ENCODE measurements around the gene PARVA.

PARVA gene

GRCh38 chr11:12331239-12331874 lies 46.0 kb upstream of the PARVA start:
- TF ChIP-seq POLR2AphosphoS5 (IDR thresholded peaks at IDR 0.05; ENCODE audit: low read depth, low read length) (no peak), FOXP2 (optimal IDR thresholded peaks at IDR 0.05; ENCODE audit: borderline replicate concordance, extremely low read depth, extremely low read length, insufficient read depth) (no peak), TAF1 (IDR thresholded peaks at IDR 0.05; ENCODE audit: borderline replicate concordance, insufficient read depth, low read length) (no peak), REST (IDR thresholded peaks at IDR 0.05; ENCODE audit: insufficient read depth in 1 of 2, low read depth in 2 of 2, low read length in 2 of 2) (no peak)

GRCh38 chr11:12343526-12343925 lies 33.8 kb upstream of the PARVA start:
- no peak for TF ChIP-seq FOXP2 (optimal IDR thresholded peaks at IDR 0.05; ENCODE audit: borderline replicate concordance, extremely low read depth, extremely low read length, insufficient read depth)
- TF ChIP-seq POLR2AphosphoS5 (IDR thresholded peaks at IDR 0.05; ENCODE audit: low read depth, low read length) = no peak
- TF ChIP-seq SIN3A (IDR thresholded peaks at IDR 0.05; ENCODE audit: borderline replicate concordance, insufficient read depth, low read length) = no peak
- TF ChIP-seq TAF1 (IDR thresholded peaks at IDR 0.05; ENCODE audit: borderline replicate concordance, insufficient read depth, low read length) = no peak
- TF ChIP-seq REST (IDR thresholded peaks at IDR 0.05; ENCODE audit: insufficient read depth in 1 of 2, low read depth in 2 of 2, low read length in 2 of 2) = no peak

- TF ChIP-seq TAF1 (IDR thresholded peaks at IDR 0.05; ENCODE audit: borderline replicate concordance, insufficient read depth, low read length) = no peak
- no peak for TF ChIP-seq REST (IDR thresholded peaks at IDR 0.05; ENCODE audit: insufficient read depth in 1 of 2, low read depth in 2 of 2, low read length in 2 of 2)
- TF ChIP-seq POLR2AphosphoS5 (IDR thresholded peaks at IDR 0.05; ENCODE audit: low read depth, low read length) = no peak
- no peak for TF ChIP-seq SIN3A (IDR thresholded peaks at IDR 0.05; ENCODE audit: borderline replicate concordance, insufficient read depth, low read length)
- no peak for TF ChIP-seq FOXP2 (optimal IDR thresholded peaks at IDR 0.05; ENCODE audit: borderline replicate concordance, extremely low read depth, extremely low read length, insufficient read depth)
Observed at GRCh38 chr11:12353534-12353933, 23.8 kb upstream of the PARVA start.

GRCh38 chr11:12354750-12355545 lies 22.4 kb upstream of the PARVA start:
- no peak for TF ChIP-seq POLR2AphosphoS5 (IDR thresholded peaks at IDR 0.05; ENCODE audit: low read depth, low read length)
- no peak for TF ChIP-seq TAF1 (IDR thresholded peaks at IDR 0.05; ENCODE audit: borderline replicate concordance, insufficient read depth, low read length)
- TF ChIP-seq REST (IDR thresholded peaks at IDR 0.05; ENCODE audit: insufficient read depth in 1 of 2, low read depth in 2 of 2, low read length in 2 of 2) = no peak
- TF ChIP-seq FOXP2 (optimal IDR thresholded peaks at IDR 0.05; ENCODE audit: borderline replicate concordance, extremely low read depth, extremely low read length, insufficient read depth) = no peak
- no peak for TF ChIP-seq SIN3A (IDR thresholded peaks at IDR 0.05; ENCODE audit: borderline replicate concordance, insufficient read depth, low read length)
